Subcutaneous adipose tissue (tissue), 4 donors: ENCODE data around the gene LMX1B. TPM values are rescaled to one million over a fixed set of nuclear protein-coding genes. Genes with fewer than 3 reads are reported as not detected.

Experiments
- CTCF ChIP-seq: fragments of 450-650 bp; IDR thresholded peaks from one replicate; pipeline ENCODE4 v1.5.1; 2016; ENCODE audit warnings: low read depth, mild to moderate bottlenecking, control low read depth, antibody characterized with exemption, moderate library complexity
- total RNA-seq, 4 donors: library from RNA; depleted of rRNA; stranded (reverse); fragments of >200 nt; gene quantifications; one replicate each; pipeline ENCODE4 v1.1.0, GENCODE V29; 2016

Gene LMX1B
- total RNA-seq, 4 donors from 2014 or later = 0.38 to 1.1 (median 0.51) TPM; not detected in 1

GRCh38 chr9:126619361-126620135, 5.8 kb downstream of the LMX1B start:
- TF ChIP-seq CTCF = no peak

DNA sequence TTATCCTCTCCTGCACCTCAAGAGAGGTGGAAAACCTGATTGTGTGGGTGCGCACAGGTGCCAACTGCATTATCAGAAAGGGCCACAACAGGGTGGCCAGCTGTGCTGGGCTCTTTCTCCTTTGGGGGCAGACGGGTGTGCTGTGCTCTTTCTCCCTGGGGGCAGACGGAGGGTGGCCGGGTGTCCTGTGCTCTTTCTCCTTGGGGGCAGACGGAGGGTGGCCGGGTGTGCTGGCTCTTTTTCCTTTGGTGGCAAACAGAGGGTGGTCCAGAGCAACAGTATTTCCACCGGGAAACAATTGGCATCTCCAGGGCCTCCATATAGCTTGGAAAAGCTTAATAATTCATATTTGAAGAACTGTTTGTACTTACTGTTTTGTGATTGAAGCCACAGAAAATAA, 6.8 kb downstream of the LMX1B start:
- no peak for TF ChIP-seq CTCF

- TF ChIP-seq CTCF = no peak
These were observed 7.6 kb downstream of the LMX1B start for GRCh38 chr9:126621061-126621918.

DNA sequence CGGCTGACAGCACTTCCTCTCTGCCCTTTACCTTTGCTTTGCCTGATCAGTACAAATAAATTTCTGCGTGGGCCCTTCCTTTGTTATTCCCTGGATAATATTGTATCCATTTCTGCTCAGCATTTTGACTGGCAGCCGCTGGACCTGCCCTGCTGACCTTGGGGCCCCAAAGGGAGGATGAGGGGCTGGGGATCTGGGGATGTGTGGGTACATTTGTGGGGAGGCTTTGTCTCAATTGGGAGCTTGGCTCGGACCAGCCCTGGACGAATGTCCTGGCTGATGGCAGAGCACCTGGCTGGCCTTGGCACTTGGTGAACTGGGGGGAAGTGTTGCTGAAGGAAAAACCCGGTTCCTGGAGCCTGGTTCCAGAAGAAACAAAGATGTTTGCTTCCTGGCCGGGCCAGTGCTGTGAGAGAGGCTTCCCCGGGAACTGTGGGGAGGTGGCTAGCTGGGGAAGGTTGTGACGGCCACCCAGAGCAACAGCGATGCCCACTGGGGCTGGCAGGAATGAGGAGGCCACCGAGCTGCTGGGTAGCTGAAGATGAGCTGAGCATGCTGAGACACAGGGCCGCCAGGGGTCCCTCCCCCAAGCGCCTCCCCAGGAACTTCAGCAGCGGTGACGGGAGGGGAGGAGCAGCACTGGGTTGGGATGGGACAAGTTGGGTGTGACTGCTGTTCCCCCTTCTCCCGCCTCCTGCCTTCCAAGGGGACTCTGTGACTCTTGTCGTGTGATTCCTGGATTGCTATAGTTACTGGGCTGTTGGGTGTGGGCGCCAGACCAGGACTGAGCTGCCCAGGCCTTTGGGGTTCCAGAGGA, 8.4 kb downstream of the LMX1B start:
- TF ChIP-seq CTCF = no peak

DNA sequence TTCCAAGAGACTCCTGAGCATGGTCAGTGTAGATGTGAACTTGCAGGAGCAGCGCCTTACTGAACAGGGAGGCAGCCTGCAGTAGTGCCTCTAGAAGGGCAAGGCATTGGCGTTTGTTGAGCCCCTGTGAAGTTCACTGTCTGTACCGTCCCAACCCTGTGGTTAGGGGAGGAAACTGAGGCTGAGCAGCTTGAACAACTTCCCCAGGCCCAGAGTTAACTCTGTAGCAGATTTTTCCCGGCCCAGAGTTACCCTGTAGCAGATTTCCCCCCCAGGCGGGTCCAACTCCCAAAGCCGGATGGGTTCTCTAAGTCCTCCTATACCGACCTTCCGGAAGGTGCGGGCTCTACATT, 9.6 kb downstream of the LMX1B start:
- TF ChIP-seq CTCF = no peak

DNA sequence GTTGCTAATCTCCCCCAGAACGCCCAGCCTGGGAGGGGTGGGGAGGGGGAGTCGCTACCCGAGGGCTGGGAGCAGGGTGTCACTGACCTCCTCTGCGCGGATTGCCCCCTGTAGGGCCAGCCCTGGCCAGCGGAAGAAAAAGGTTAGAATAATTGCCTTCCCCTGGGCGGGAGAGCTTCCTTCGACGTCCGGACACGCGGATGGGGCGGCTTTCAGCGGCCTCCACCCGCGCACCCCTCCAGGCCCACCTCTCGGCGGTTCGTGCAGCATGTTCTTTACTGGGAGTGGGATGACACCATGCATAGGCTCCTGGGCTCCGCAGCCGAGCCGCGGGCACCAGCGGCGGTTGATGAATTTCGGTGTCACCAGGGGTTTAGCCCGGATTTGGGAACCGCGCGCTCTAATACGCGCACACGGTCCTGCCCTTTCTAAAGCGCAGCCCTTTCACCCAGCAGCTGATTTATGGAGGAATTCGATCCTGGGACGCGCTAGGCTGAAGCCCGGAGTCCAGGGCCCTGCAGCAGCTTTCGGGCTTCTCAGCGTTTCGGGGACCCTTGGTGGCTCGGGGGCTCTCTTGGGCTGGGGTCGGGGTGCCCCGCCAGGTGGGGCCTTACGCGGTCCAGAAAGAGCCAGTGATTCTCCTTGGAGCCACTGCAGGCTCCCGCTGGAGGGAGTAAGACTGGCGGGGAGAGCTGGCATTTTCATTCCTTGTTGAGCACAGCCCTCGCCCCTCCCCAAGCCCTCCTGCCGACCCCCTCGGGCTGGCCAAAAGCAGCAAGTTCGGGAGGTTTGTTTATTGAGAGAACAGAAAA, 10.1 kb downstream of the LMX1B start:
- no peak for TF ChIP-seq CTCF
